Fibroblast of skin of right quadriceps (primary cell): ENCODE results near the gene PRR22.
"Not testable (repeated sequence)": the region's sequence is repeated elsewhere in the genome, so short reads cannot be mapped to it uniquely, and the experiment has no call there.

Source experiments
- DNase-seq: peaks from one replicate; pipeline ENCODE4 v3.0.0-alpha.2; 2013

PRR22 gene

GRCh38 chr19:5749505-5749904 lies 35.0 kb downstream of the PRR22 start:
- DNase-seq = no peak

GRCh38 chr19:5748920-5749319 lies 35.6 kb downstream of the PRR22 start:
- not testable (repeated sequence) for DNase-seq

- not testable (repeated sequence) for DNase-seq
Measured at GRCh38 chr19:5744999-5745398, 39.5 kb downstream of the PRR22 start.

- no peak for DNase-seq
Measured at GRCh38 chr19:5743630-5744029, 40.9 kb downstream of the PRR22 start.

- DNase-seq = no peak
Measured at GRCh38 chr19:5742051-5742450, 42.5 kb downstream of the PRR22 start.

GRCh38 chr19:5738423-5738822 lies 46.1 kb downstream of the PRR22 start:
- DNase-seq = no peak

GRCh38 chr19:5733172-5733571 lies 51.4 kb downstream of the PRR22 start:
- DNase-seq = not testable (repeated sequence)
